ENCODE data around the gene STOML1. TPM values are rescaled to one million over a fixed set of nuclear protein-coding genes. Genes with fewer than 3 reads are reported as not detected.

STOML1 gene
- total RNA-seq, 2 experiments from 2014 or later, result 8.0 to 8.9 TPM

DNA sequence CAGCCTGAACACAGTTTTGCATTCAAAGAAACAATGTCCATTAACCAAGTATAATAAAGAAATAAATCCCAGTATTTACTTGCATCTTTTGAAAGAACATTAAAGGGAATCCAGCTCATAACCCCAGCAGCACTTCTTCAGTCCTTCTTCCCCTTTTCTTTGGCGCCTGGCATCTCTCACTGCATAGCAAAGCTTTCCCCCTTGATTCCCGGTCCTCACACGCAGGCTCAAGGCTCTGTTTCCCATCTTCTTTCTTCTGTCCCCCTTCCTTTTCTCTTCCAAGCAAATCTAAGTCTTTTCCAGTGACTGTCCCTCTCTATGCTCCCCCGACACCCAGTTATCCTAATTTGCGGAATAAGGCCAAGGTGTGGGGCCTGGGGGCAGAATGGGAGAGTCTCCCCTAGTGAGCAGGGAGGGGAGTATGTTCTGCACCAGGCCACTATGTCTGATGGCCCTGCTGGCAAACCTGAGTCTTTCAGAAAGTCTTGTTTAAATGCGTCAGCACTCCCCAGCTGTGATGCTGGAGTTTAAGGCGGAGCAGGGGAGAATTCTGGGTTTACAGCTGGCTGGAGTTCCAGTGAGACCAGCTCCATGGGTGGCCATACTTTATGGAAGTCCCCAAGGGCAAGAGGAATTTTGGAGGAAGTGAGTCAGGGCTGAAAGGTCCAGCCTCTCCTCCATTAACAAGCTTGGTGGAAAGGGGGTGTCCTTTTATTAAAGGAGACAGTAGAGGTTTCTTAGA, 48.2 kb upstream of the STOML1 start:
- no peak for DNase-seq (ENCODE audit: low spot score)
- Histone ChIP-seq H3K36me3 (ENCODE audit: insufficient read depth, low read length) (no peaks in the 10 kb centered on the region), H3K9me3 (ENCODE audit: low read length) (no peaks in the 10 kb centered on the region), H3K4me2 (ENCODE audit: low read length) (no peak overlapping the region), H2AFZ (ENCODE audit: low read length) (no peak overlapping the region), H3K4me3 (ENCODE audit: low read depth, low read length, poor library complexity, severe bottlenecking) (no peak overlapping the region), H3K79me2 (ENCODE audit: insufficient read depth, low read depth, low read length) (no peaks in the 10 kb centered on the region), H3K27ac (ENCODE audit: low read depth, low read length, poor library complexity, severe bottlenecking) (no peak overlapping the region), H4K20me1 (ENCODE audit: insufficient read depth, low read length) (no peaks in the 10 kb centered on the region), H3K9me2 (ENCODE audit: insufficient read depth, low read length) (no peaks in the 10 kb centered on the region), H3K4me1 (ENCODE audit: insufficient read depth, low read length, poor library complexity, severe bottlenecking) (no peaks in the 10 kb centered on the region)
- CTCF ChIA-PET (ENCODE audit: unreplicated experiment), result no interaction called here
- intact Hi-C loops (cut with micrococcal nuclease; ENCODE audit: unreplicated experiment), result no loop called here
- no TSS peak for BruUV-seq (replicated peaks)
- TF ChIP-seq EZH2phosphoT487 (IDR thresholded peaks at IDR 0.05; ENCODE audit: borderline replicate concordance, low read depth, low read length), result no peak
- TF ChIP-seq, protein P1, sequence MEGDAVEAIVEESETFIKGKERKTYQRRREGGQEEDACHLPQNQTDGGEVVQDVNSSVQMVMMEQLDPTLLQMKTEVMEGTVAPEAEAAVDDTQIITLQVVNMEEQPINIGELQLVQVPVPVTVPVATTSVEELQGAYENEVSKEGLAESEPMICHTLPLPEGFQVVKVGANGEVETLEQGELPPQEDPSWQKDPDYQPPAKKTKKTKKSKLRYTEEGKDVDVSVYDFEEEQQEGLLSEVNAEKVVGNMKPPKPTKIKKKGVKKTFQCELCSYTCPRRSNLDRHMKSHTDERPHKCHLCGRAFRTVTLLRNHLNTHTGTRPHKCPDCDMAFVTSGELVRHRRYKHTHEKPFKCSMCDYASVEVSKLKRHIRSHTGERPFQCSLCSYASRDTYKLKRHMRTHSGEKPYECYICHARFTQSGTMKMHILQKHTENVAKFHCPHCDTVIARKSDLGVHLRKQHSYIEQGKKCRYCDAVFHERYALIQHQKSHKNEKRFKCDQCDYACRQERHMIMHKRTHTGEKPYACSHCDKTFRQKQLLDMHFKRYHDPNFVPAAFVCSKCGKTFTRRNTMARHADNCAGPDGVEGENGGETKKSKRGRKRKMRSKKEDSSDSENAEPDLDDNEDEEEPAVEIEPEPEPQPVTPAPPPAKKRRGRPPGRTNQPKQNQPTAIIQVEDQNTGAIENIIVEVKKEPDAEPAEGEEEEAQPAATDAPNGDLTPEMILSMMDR (conservative IDR thresholded peaks at IDR 0.05; ENCODE audit: low read length), result no peak
- POLR2A ChIA-PET, result interaction anchor here (0.7 kb wide), 1 partner anchor 69 kb away, joined by 3 read pairs; no protein-coding TSS in a partner anchor

DNA sequence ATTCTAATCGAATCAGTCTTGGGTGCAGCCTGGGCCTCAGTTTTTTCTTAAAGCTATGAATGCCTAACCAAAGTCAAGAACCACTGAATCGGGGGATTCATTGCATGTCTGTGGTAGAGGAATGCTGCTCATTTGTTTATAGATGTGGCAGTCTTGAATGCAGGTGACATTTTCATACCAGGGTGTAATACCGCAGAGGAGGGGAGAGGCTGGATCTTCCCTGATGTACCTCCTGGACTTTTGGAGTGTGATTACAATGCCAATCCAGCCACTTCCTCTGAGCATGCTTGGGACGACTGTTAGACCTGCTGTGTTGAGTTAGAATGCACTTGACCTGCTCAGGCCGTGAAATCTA, 47.5 kb upstream of the STOML1 start:
- Histone ChIP-seq H3K27ac (ENCODE audit: low read depth, low read length, poor library complexity, severe bottlenecking) (no peak overlapping the region), H3K36me3 (ENCODE audit: insufficient read depth, low read length) (no peaks in the 10 kb centered on the region; the same call in 1 of the 2 replicates), H4K20me1 (ENCODE audit: insufficient read depth, low read length) (no peaks in the 10 kb centered on the region), H3K9me3 (ENCODE audit: low read length) (no peaks in the 10 kb centered on the region), H3K79me2 (ENCODE audit: insufficient read depth, low read depth, low read length) (no peaks in the 10 kb centered on the region), H2AFZ (ENCODE audit: low read length) (no peak overlapping the region), H3K4me2 (ENCODE audit: low read length) (no peak overlapping the region), H3K4me3 (ENCODE audit: low read depth, low read length, poor library complexity, severe bottlenecking) (no peak overlapping the region), H3K4me1 (ENCODE audit: insufficient read depth, low read length, poor library complexity, severe bottlenecking) (no peaks in the 10 kb centered on the region), H3K9me2 (ENCODE audit: insufficient read depth, low read length) (no peaks in the 10 kb centered on the region)
- no TSS peak for BruUV-seq (replicated peaks)
- CTCF ChIA-PET (ENCODE audit: unreplicated experiment), result no interaction called here
- TF ChIP-seq, protein P1 (conservative IDR thresholded peaks at IDR 0.05; ENCODE audit: low read length), result no peak
- TF ChIP-seq EZH2phosphoT487 (IDR thresholded peaks at IDR 0.05; ENCODE audit: borderline replicate concordance, low read depth, low read length), result no peak
- POLR2A ChIA-PET, result interaction anchor here (0.7 kb wide), 1 partner anchor 68 kb away, joined by 3 read pairs; no protein-coding TSS in a partner anchor
- no peak for DNase-seq (ENCODE audit: low spot score)
- intact Hi-C loops (cut with micrococcal nuclease; ENCODE audit: unreplicated experiment), result no loop called here

All from OCI-LY7 (cell line).